Glutamatergic neuron (in vitro differentiated cells): ENCODE measurements around the gene PPP1R37. TPM values are rescaled to one million over a fixed set of nuclear protein-coding genes. Genes with fewer than 3 reads are reported as not detected.

ENCODE experiments used
- DNase-seq: peaks from one replicate; pipeline ENCODE4 v3.0.0; 2022
- H3K27ac Mint-ChIP-seq: one replicate; pipeline ENCODE4 v1.8.0; 2020; ENCODE audit warnings: mild to moderate bottlenecking, mixed read lengths, inconsistent platforms; ENCODE audit not compliant: unreplicated experiment
- H3K27me3 Mint-ChIP-seq: one replicate; pipeline ENCODE4 v1.8.0; 2020; ENCODE audit warnings: mild to moderate bottlenecking, moderate library complexity, mixed read lengths, inconsistent platforms; ENCODE audit not compliant: unreplicated experiment
- H3K36me3 Mint-ChIP-seq: one replicate; pipeline ENCODE4 v1.8.0; 2020; ENCODE audit warnings: mild to moderate bottlenecking, mixed read lengths, inconsistent platforms; ENCODE audit not compliant: unreplicated experiment
- H3K4me1 Mint-ChIP-seq: one replicate; pipeline ENCODE4 v1.8.0; 2020; ENCODE audit warnings: mild to moderate bottlenecking, low read depth, mixed read lengths, inconsistent platforms; ENCODE audit not compliant: unreplicated experiment
- H3K4me3 Mint-ChIP-seq: one replicate; pipeline ENCODE4 v1.8.0; 2020; ENCODE audit warnings: mild to moderate bottlenecking, mixed read lengths, inconsistent platforms; ENCODE audit not compliant: unreplicated experiment
- H3K9me3 Mint-ChIP-seq: one replicate; pipeline ENCODE4 v1.8.0; 2020; ENCODE audit warnings: mild to moderate bottlenecking, moderate library complexity, mixed read lengths, inconsistent platforms; ENCODE audit not compliant: unreplicated experiment
- CTCF ChIP-seq: fragments of 200-600 bp; sonication (generic); IDR thresholded peaks from one replicate; pipeline ENCODE4 v1.5.0; 2021; ENCODE audit not compliant: partially characterized antibody, unreplicated experiment
- total RNA-seq: library from RNA; stranded (reverse); fragmentation: NEBNext Ultra II Directional; extraction: Animal tissue kit (Norgen Biotek cat#: 25700); gene quantifications from one replicate; pipeline ENCODE4 v1.2.1, GENCODE V29; 2021; ENCODE audit not compliant: unreplicated experiment

PPP1R37 gene
- total RNA-seq, 1 donor from 2014 or later, result 49.5 TPM

GRCh38 chr19:45058622-45059159, 34.3 kb upstream of the PPP1R37 start:
- Mint-ChIP-seq H3K36me3 (no peaks in the 10 kb centered on the region), H3K27ac (no peak overlapping the region), H3K4me1 (peaks cover 3% of the 10 kb centered on the region)

GRCh38 chr19:45059258-45059965, 33.6 kb upstream of the PPP1R37 start:
- peak; percentile 88 for DNase-seq
- Mint-ChIP-seq H3K27ac (peak overlapping the region; percentile 1), H3K27me3 (peaks cover 9% of the 10 kb centered on the region), H3K36me3 (no peaks in the 10 kb centered on the region), H3K4me1 (peaks cover 3% of the 10 kb centered on the region), H3K9me3 (peaks cover 4% of the 10 kb centered on the region), H3K4me3 (no peak overlapping the region)
- peak; percentile 96 for TF ChIP-seq CTCF

More at GRCh38 chr19:45058622-45059159, 34.3 kb upstream of the PPP1R37 start:
- peaks cover 9% of the 10 kb centered on the region for H3K27me3 Mint-ChIP-seq
- peaks cover 4% of the 10 kb centered on the region for H3K9me3 Mint-ChIP-seq
- no peak for TF ChIP-seq CTCF
- no peak overlapping the region for H3K4me3 Mint-ChIP-seq
- DNase-seq, result no peak

- no peak for TF ChIP-seq CTCF
- Mint-ChIP-seq H3K9me3 (peaks cover 5% of the 10 kb centered on the region), H3K4me3 (no peak overlapping the region), H3K4me1 (peaks cover 3% of the 10 kb centered on the region), H3K27ac (no peak overlapping the region), H3K36me3 (no peaks in the 10 kb centered on the region), H3K27me3 (peaks cover 9% of the 10 kb centered on the region)
- DNase-seq, result no peak
Observed at GRCh38 chr19:45061965-45062364, 31.0 kb upstream of the PPP1R37 start.

- H3K27me3 Mint-ChIP-seq, result peaks cover 8% of the 10 kb centered on the region
- H3K4me3 Mint-ChIP-seq, result no peak overlapping the region
- no peaks in the 10 kb centered on the region for H3K36me3 Mint-ChIP-seq
- H3K4me1 Mint-ChIP-seq, result peaks cover 5% of the 10 kb centered on the region
- no peak for TF ChIP-seq CTCF
- no peak overlapping the region for H3K27ac Mint-ChIP-seq
- no peak for DNase-seq
- peaks cover 5% of the 10 kb centered on the region for H3K9me3 Mint-ChIP-seq
Observed at GRCh38 chr19:45063851-45064801, 28.9 kb upstream of the PPP1R37 start.
